GM12801 (cell line): ENCODE data around the gene CGREF1.

Experiments
- TF ChIP-seq, protein P1 (sequence below): IDR thresholded peaks from one replicate; pipeline ENCODE4 v1.5.1; 2011; ENCODE audit warnings: control low read depth; ENCODE audit not compliant: insufficient read length; ENCODE audit errors: extremely low read depth

Gene CGREF1

DNA sequence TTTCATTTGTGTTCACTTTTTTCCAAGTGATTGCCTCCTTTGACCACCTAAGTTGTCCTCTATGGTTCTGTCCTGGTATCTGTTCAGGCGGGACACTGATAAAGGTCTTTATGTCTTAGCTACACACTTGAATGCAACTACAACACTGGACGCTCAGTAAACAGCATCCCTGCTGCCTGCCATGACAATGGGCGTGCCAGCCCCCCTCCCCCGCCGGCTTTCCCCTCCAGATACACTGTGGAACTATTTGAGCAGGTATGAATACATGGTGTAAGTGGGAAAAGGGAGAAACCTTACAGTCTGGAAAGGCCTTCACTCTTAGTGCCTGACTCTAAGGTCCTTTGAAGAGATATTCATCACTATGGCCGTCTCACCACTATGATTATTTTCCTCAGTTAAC is 61.7 kb downstream of the CGREF1 start:
- TF ChIP-seq, protein P1, sequence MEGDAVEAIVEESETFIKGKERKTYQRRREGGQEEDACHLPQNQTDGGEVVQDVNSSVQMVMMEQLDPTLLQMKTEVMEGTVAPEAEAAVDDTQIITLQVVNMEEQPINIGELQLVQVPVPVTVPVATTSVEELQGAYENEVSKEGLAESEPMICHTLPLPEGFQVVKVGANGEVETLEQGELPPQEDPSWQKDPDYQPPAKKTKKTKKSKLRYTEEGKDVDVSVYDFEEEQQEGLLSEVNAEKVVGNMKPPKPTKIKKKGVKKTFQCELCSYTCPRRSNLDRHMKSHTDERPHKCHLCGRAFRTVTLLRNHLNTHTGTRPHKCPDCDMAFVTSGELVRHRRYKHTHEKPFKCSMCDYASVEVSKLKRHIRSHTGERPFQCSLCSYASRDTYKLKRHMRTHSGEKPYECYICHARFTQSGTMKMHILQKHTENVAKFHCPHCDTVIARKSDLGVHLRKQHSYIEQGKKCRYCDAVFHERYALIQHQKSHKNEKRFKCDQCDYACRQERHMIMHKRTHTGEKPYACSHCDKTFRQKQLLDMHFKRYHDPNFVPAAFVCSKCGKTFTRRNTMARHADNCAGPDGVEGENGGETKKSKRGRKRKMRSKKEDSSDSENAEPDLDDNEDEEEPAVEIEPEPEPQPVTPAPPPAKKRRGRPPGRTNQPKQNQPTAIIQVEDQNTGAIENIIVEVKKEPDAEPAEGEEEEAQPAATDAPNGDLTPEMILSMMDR = no peak

DNA sequence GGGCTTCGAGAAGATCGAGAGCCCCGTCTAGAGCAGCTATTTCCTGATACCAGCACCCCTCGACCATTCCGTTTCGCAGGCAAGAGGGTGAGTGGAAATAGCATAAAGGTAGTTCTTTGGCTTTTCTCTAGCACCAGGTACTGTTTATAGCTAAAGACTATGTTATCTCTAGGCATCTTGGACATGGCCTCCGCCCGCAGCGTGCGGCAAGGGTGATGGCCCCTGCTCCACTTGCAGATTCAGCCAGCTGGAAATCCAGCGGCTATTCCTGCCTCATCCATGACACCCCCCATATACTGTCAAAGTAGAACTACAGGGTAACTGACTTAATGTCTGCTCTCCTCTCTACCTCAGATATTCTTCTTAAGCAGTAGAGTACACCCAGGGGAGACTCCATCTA is 64.2 kb downstream of the CGREF1 start:
- TF ChIP-seq, protein P1 = no peak

DNA sequence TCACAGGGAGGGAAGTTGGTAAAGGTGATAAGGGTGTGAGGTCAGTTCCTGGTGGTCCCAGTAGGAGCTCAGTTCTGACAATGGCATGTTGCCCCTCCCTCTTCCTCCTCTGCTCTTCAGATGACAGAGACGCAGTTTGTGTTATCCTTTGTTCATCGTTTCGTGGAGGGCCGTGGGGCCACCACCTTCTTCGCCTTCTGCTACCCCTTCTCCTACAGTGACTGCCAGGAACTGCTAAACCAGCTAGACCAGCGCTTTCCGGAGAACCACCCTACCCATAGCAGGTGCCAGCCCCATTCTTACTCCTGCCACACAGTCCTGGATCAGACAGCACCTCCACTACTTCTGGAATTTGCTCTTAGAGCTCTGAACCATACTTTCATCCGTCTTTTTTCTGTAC is 65.2 kb downstream of the CGREF1 start:
- TF ChIP-seq, protein P1 = no peak

DNA sequence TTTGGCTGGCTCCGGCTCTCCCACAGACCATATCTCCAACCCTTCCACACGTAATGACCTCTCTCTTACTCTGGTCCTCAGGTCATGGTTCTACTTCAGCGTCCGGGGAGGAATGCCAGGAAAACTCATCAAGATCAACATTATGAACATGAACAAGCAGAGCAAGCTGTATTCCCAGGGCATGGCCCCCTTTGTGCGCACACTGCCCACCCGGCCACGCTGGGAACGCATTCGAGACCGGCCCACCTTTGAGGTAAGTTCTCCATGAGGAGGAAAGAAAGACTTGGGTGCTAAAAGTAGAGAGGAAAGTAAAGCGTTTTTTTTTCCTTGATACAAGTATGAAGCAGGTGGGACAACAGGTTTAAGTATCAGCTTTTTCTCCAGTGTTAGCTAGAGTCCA is 65.6 kb downstream of the CGREF1 start:
- TF ChIP-seq, protein P1 = no peak

DNA sequence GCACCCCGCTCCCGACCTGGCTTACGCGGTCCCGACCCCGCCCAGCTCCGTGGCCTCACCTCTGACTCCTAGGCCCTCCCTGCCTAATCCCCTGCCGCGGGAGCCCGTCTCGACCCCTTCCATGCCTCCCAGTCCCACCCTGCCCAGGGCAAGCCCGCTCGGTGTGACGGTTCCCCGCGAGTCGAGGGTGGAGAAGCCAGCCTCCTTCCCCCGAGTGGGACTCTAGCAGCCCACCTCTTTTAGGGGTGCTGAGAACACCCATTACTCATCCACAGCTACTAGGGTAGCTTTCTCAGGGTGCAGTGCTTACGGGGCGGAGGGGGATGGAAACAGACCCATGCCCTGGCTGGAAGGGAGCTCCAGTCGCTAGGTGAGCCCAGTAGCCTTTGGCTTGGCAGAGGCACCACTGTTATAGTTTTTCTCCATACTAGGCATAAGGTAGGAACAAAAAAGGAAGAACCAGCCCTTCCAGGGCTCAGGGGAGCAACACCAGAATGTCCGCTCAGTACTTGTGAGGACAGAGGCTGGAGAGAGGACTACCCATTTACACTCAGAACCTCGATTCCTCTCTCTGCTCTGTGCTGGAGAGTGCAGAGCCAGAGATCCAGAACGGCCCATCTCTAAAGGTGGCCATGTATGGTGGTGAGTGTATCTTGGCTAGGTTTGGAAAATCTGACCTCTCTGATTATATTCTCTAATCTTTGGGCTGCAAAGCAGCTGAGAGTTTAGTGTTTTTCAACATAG is 66.9 kb downstream of the CGREF1 start:
- TF ChIP-seq, protein P1 = no peak

DNA sequence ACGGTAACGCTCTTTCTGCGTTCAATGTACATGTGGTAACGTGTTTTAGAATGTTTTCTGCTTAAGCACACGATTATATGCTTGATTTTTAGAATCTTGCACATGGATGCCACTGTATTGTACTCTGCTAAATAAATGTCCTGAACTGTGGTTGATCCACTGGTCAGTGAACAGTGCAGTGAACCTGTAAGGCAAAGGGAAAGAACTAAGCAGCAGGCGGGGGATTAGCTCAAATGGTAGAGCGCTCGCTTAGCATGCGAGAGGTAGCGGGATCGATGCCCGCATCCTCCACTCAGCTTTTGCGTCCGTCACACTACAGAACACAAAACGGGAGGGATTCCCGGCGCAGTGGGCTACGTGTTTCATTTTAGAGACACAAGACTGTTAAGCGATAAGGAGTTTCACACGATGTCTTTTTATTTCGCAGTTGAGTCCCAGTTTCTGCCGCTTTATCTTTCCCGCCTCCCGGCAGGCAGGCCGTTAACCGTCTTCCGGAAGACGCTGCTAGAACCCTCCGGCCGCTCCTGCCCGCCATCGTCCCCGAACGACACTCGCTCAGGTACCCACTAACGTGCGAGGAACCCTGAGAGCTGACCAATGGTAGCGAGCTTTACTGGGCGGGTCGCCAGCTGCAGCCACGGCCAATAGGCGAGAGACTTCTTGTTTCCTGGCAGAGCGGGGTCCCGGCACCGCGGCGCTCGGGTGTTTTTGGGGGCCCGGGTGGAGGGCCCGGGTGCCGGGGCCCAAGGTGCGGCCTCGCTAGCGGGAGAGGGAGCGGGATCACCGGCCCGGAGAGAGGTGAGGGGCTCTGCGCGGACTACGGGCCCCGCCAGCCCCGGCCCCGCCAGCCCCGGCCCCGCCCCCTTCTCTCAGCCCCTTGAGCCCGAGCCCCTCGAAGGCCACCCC is 67.7 kb downstream of the CGREF1 start, which contains the start of gene AGBL5:
TSS of gene AGBL5 (plus strand) at position 673 of the 906 bp plus-strand sequence. CDS start 1,291 bp downstream, outside the sequence.
- TF ChIP-seq, protein P1 = no peak
